ENCODE data around the gene SPNS3.

Gene SPNS3

GRCh38 chr17:4485676-4486646, 52.2 kb downstream of the SPNS3 start:
- H3K4me3 ChIP-seq (replicated peaks; ENCODE audit: low read depth, low read length), result no peak overlapping the region
- no peak for DNase-seq (ENCODE audit: low read depth)
- no peak for TF ChIP-seq CTCF (IDR thresholded peaks at IDR 0.05; ENCODE audit: low read length, missing control alignments)

- no peak for DNase-seq (ENCODE audit: low read depth)
- no peak overlapping the region for H3K4me3 ChIP-seq (replicated peaks; ENCODE audit: low read depth, low read length)
- TF ChIP-seq CTCF (IDR thresholded peaks at IDR 0.05; ENCODE audit: low read length, missing control alignments), result no peak
Observed at GRCh38 chr17:4487296-4487695, 53.6 kb downstream of the SPNS3 start.

- TF ChIP-seq CTCF (IDR thresholded peaks at IDR 0.05; ENCODE audit: low read length, missing control alignments), result no peak
- no peak overlapping the region for H3K4me3 ChIP-seq (replicated peaks; ENCODE audit: low read depth, low read length)
- DNase-seq (ENCODE audit: low read depth), result no peak
Observed at GRCh38 chr17:4487820-4488716, 54.3 kb downstream of the SPNS3 start.

- TF ChIP-seq CTCF (IDR thresholded peaks at IDR 0.05; ENCODE audit: low read length, missing control alignments), result no peak
- no peak for DNase-seq (ENCODE audit: low read depth)
- no peak overlapping the region for H3K4me3 ChIP-seq (replicated peaks; ENCODE audit: low read depth, low read length)
Observed at GRCh38 chr17:4488989-4489595, 55.4 kb downstream of the SPNS3 start.

- no peak for TF ChIP-seq CTCF (IDR thresholded peaks at IDR 0.05; ENCODE audit: low read length, missing control alignments)
- no peak overlapping the region for H3K4me3 ChIP-seq (replicated peaks; ENCODE audit: low read depth, low read length)
- no peak for DNase-seq (ENCODE audit: low read depth)
Observed at GRCh38 chr17:4490109-4490591, 56.4 kb downstream of the SPNS3 start.

GRCh38 chr17:4490637-4491061, 56.9 kb downstream of the SPNS3 start:
- no peak overlapping the region for H3K4me3 ChIP-seq (replicated peaks; ENCODE audit: low read depth, low read length)
- no peak for TF ChIP-seq CTCF (IDR thresholded peaks at IDR 0.05; ENCODE audit: low read length, missing control alignments)
- no peak for DNase-seq (ENCODE audit: low read depth)

All from fibroblast of pulmonary artery (primary cell).